Neural crest cell (in vitro differentiated cells): ENCODE data around the gene MS4A6A. TPM values are rescaled to one million over a fixed set of nuclear protein-coding genes. Genes with fewer than 3 reads are reported as not detected.
"Not testable (repeated sequence)": the region's sequence is repeated elsewhere in the genome, so short reads cannot be mapped to it uniquely, and the experiment has no call there.

Source experiments
- DNase-seq: peaks from one replicate; pipeline ENCODE4 v3.0.0; 2021; ENCODE audit warnings: low read depth, mixed read lengths, low spot score
- H3K27ac Mint-ChIP-seq: one replicate; pipeline ENCODE4 v1.8.0; 2021; ENCODE audit warnings: mild to moderate bottlenecking, mixed read lengths; ENCODE audit not compliant: unreplicated experiment
- H3K27me3 Mint-ChIP-seq: 2 replicates; pipeline ENCODE4 v1.8.0; 2021; ENCODE audit warnings: low read depth, mild to moderate bottlenecking, mixed read lengths
- H3K36me3 Mint-ChIP-seq: 2 replicates; pipeline ENCODE4 v1.8.0; 2021; ENCODE audit warnings: low read depth, mild to moderate bottlenecking, mixed read lengths
- H3K4me1 Mint-ChIP-seq: 2 replicates; pipeline ENCODE4 v1.8.0; 2021; ENCODE audit warnings: mixed read lengths
- H3K4me3 Mint-ChIP-seq: one replicate; pipeline ENCODE4 v1.8.0; 2021; ENCODE audit warnings: mild to moderate bottlenecking, mixed read lengths
- H3K9me3 Mint-ChIP-seq: 2 replicates; pipeline ENCODE4 v1.8.0; 2021; ENCODE audit warnings: mixed read lengths
- total RNA-seq: library from RNA; stranded (reverse); gene quantifications from 2 replicates; pipeline ENCODE4 v1.2.1, GENCODE V29; 2021
- TF ChIP-seq, protein P1 (sequence below): fragments of 200-600 bp; sonication (generic); conservative IDR thresholded peaks from 2 replicates; pipeline ENCODE4 v1.5.0; 2021; ENCODE audit warnings: antibody characterized with exemption, mild to moderate bottlenecking

MS4A6A gene
- total RNA-seq, 1 donor from 2014 or later: not detected

DNA sequence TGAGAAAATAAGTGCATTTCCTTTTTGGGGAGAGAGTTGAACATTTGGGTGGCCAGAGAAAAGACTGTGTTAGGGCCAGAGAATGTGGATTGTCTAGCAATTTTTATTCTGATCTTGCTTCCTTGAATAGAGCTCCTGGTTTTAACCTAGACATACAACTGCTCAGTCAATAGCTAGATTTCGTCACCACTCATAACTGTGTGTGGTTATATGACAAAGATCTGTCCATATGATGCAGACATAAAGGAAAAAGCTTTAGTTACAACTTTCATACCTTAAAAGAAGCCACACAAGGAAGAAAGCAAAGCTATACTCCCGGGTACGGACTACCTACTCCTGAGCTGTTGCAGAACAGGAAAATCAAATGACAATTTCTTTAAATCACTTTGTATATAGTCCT, 37.2 kb downstream of the MS4A6A start:
- no peaks in the 10 kb centered on the region for H3K36me3 Mint-ChIP-seq

DNA sequence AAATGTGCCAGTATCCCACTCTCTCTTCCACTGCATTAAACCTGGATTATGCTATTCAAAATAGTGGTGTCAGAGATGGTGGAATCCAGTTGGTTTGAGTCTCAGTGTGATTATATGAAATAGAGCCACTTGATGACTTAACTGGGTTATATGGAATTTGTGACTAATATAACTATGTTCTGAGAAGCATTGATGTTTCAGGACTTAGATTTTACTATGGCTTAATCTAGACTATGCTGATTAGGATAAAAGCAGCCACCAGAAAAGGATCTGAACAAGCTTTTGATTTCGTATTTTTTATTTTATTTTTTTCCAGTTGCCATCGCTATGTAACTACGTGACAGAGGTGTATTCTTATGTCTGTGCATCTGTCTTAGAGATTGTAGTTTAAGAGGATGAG, 39.1 kb downstream of the MS4A6A start:
- peaks cover 2% of the 10 kb centered on the region for H3K27me3 Mint-ChIP-seq

More for the DNA sequence above, 37.2 kb downstream of the MS4A6A start:
- no peak overlapping the region for H3K4me3 Mint-ChIP-seq
- H3K27me3 Mint-ChIP-seq: peaks cover 2% of the 10 kb centered on the region
- no peak overlapping the region for H3K27ac Mint-ChIP-seq
- no peaks in the 10 kb centered on the region for H3K9me3 Mint-ChIP-seq
- TF ChIP-seq, protein P1, sequence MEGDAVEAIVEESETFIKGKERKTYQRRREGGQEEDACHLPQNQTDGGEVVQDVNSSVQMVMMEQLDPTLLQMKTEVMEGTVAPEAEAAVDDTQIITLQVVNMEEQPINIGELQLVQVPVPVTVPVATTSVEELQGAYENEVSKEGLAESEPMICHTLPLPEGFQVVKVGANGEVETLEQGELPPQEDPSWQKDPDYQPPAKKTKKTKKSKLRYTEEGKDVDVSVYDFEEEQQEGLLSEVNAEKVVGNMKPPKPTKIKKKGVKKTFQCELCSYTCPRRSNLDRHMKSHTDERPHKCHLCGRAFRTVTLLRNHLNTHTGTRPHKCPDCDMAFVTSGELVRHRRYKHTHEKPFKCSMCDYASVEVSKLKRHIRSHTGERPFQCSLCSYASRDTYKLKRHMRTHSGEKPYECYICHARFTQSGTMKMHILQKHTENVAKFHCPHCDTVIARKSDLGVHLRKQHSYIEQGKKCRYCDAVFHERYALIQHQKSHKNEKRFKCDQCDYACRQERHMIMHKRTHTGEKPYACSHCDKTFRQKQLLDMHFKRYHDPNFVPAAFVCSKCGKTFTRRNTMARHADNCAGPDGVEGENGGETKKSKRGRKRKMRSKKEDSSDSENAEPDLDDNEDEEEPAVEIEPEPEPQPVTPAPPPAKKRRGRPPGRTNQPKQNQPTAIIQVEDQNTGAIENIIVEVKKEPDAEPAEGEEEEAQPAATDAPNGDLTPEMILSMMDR: no peak
- DNase-seq: no peak
- no peaks in the 10 kb centered on the region for H3K4me1 Mint-ChIP-seq

DNA sequence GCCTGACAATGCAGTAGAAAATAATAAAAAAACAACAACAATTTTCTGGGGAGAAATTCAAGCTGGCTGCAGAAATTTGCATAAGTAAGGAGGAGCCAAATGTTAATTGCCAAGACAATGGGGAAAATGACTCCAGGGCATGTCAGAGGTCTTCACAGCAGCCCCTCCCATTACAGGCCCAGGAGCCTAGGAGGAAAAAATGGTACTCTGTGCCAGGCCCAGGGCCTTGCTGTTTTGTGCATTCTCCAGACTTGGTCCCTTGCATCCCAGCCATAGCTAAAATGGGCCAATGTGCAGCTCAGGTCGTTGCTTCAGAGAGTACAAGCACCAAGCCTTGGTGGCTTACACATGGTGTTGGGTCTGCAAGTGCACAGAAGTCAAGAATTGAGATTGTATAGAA, 49.0 kb downstream of the MS4A6A start:
- TF ChIP-seq, protein P1: no peak
- H3K4me1 Mint-ChIP-seq: no peaks in the 10 kb centered on the region
- H3K27me3 Mint-ChIP-seq: peaks cover 3% of the 10 kb centered on the region
- no peak for DNase-seq
- no peak overlapping the region for H3K27ac Mint-ChIP-seq
- peaks cover 3% of the 10 kb centered on the region for H3K36me3 Mint-ChIP-seq
- H3K4me3 Mint-ChIP-seq: no peak overlapping the region
- H3K9me3 Mint-ChIP-seq: peaks cover 13% of the 10 kb centered on the region

More for the DNA sequence above, 39.1 kb downstream of the MS4A6A start:
- Mint-ChIP-seq H3K27ac (no peak overlapping the region), H3K4me1 (no peaks in the 10 kb centered on the region), H3K36me3 (no peaks in the 10 kb centered on the region), H3K9me3 (no peaks in the 10 kb centered on the region), H3K4me3 (no peak overlapping the region)
- DNase-seq: no peak
- TF ChIP-seq, protein P1: no peak

DNA sequence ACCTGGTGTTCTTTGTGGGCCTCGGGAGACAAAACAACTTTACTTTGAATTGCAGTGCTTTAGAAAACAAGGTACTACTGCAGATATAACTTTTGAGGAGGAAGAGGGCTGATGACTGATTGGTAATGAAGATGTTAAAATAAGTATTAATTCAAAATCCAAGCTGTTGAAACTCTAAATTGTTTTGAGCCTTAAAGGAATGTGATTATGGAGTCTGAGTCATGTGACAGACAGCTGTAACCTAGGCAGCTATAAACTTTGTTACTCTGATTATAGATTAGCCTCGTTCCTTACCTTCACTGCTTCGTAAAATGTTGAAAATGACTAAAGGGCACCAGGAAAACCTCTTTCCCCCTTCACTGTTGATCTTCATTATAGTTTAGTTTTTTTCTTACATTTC, 51.0 kb downstream of the MS4A6A start:
- no peak for DNase-seq
- Mint-ChIP-seq H3K27me3 (no peaks in the 10 kb centered on the region), H3K9me3 (peaks cover 18% of the 10 kb centered on the region), H3K4me1 (peaks cover 6% of the 10 kb centered on the region), H3K27ac (no peak overlapping the region), H3K4me3 (no peak overlapping the region), H3K36me3 (peaks cover 3% of the 10 kb centered on the region)
- TF ChIP-seq, protein P1: no peak

DNA sequence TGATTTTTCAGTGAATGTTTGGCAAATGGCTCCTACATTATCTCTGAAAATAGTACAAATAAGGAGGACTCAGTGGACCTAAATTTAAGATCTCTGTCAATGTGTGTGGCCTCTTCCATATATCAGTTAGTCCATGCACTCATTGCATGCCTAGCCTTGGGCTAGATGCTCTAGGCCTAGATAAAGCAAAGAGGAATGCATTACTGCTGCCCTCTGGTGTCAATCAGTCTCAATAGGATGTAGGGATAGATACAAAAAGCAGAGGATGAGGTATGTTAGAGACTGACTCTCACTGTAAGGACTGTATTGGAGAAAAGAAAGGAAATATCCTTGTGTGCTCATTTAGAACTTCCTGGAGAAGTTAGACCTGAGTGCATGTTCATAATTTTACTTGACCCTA, 52.4 kb downstream of the MS4A6A start:
- Mint-ChIP-seq H3K27ac (no peak overlapping the region), H3K4me1 (peaks cover 6% of the 10 kb centered on the region), H3K27me3 (no peaks in the 10 kb centered on the region), H3K4me3 (no peak overlapping the region), H3K36me3 (peaks cover 3% of the 10 kb centered on the region), H3K9me3 (peaks cover 18% of the 10 kb centered on the region)
- peak; percentile 22 for DNase-seq
- TF ChIP-seq, protein P1: peak; percentile 53

DNA sequence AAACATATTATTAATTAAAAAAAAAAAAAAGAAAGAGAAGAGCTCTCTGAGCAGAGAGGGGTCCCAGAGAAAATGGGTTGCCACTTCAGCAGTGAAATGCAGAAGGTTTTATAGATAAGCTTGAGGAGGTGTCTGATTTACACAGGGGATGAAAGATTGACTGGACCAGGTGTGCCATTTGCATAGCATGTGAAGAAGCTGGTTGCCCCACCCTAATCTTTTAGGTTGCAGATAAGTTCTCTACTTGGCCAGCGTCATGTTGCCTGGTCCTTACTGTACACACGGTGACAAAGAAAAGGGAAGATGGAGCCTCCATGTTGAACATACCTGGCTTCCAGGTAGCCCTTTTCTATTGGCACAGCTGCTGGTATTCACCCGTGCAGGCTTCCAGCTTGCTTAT, 53.0 kb downstream of the MS4A6A start:
- peaks cover 3% of the 10 kb centered on the region for H3K36me3 Mint-ChIP-seq
- no peaks in the 10 kb centered on the region for H3K27me3 Mint-ChIP-seq
- no peak for DNase-seq
- no peak overlapping the region for H3K27ac Mint-ChIP-seq
- TF ChIP-seq, protein P1: no peak
- H3K9me3 Mint-ChIP-seq: peaks cover 18% of the 10 kb centered on the region
- peaks cover 6% of the 10 kb centered on the region for H3K4me1 Mint-ChIP-seq
- H3K4me3 Mint-ChIP-seq: no peak overlapping the region

DNA sequence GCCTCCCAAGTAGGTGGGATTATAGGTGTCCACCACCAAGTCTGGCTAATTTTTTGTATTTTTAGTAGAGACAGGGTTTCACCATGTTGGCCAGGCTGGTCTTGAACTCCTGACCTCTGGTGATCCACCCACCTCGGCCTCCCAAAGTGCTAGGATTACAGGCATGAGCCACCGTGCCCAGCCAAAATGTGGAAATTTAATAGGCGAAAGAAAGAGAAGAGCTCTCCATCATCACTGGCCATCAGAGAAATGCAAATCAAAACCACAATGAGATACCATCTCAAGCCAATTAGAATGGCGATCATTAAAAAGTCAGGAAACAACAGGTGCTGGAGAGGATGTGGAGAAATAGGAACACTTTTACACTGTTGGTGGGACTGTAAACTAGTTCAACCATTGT, 54.0 kb downstream of the MS4A6A start:
- H3K27me3 Mint-ChIP-seq, H3K4me1 Mint-ChIP-seq, H3K36me3 Mint-ChIP-seq, H3K27ac Mint-ChIP-seq, DNase-seq, H3K4me3 Mint-ChIP-seq: not testable (repeated sequence)
- peaks cover 15% of the 10 kb centered on the region for H3K9me3 Mint-ChIP-seq
